HG02938 (cell line): ENCODE data around the gene TNFSF8.
A peak's percentile ranks its signal among the peaks of the same experiment; 100 is the strongest.

Experiments
- ATAC-seq: cut with Tn5 transposase; IDR thresholded peaks from one replicate; pipeline ENCODE4 v1.9.1; 2021; ENCODE audit warnings: mild to moderate bottlenecking, moderate library complexity; ENCODE audit not compliant: unreplicated experiment

The TNFSF8 gene

GRCh38 chr9:114930056-114930812 is at the start of gene TNFSF8:
TNFSF8 (minus strand) TSS chr9:114930591; CDS start chr9:114930303, 288 bp downstream.
- peak; percentile 52 for ATAC-seq

- ATAC-seq: no peak
Measured at GRCh38 chr9:114973216-114973615, 42.8 kb upstream of the TNFSF8 start.

GRCh38 chr9:114972510-114973136 is 42.2 kb upstream of the TNFSF8 start:
- no peak for ATAC-seq

- ATAC-seq: no peak
Measured at GRCh38 chr9:114969269-114969668, 38.9 kb upstream of the TNFSF8 start.

GRCh38 chr9:114968671-114969070 is 38.3 kb upstream of the TNFSF8 start:
- no peak for ATAC-seq

GRCh38 chr9:114965564-114965963 is 35.2 kb upstream of the TNFSF8 start:
- no peak for ATAC-seq

- no peak for ATAC-seq
Measured at GRCh38 chr9:114962809-114963208, 32.4 kb upstream of the TNFSF8 start.

GRCh38 chr9:114960276-114960675 is 29.9 kb upstream of the TNFSF8 start:
- ATAC-seq: no peak

GRCh38 chr9:114958844-114959235 is 28.4 kb upstream of the TNFSF8 start:
- no peak for ATAC-seq

- no peak for ATAC-seq
Measured at GRCh38 chr9:114958021-114958843, 27.8 kb upstream of the TNFSF8 start.

- ATAC-seq: no peak
Measured at GRCh38 chr9:114957558-114957957, 27.2 kb upstream of the TNFSF8 start.

GRCh38 chr9:114954956-114955582 is 24.7 kb upstream of the TNFSF8 start:
- no peak for ATAC-seq

GRCh38 chr9:114953959-114954358 is 23.6 kb upstream of the TNFSF8 start:
- ATAC-seq: no peak

- ATAC-seq: no peak
Measured at GRCh38 chr9:114953046-114953445, 22.7 kb upstream of the TNFSF8 start.

GRCh38 chr9:114950761-114951160 is 20.4 kb upstream of the TNFSF8 start:
- ATAC-seq: no peak

GRCh38 chr9:114947058-114947457 is 16.7 kb upstream of the TNFSF8 start:
- ATAC-seq: no peak

GRCh38 chr9:114945616-114946412 is 15.4 kb upstream of the TNFSF8 start:
- no peak for ATAC-seq

GRCh38 chr9:114941376-114941775 is 11.0 kb upstream of the TNFSF8 start:
- ATAC-seq: no peak

GRCh38 chr9:114938687-114939575 is 8.5 kb upstream of the TNFSF8 start:
- no peak for ATAC-seq
